ENCODE measurements around the gene LARGE1.

LARGE1 gene

DNA sequence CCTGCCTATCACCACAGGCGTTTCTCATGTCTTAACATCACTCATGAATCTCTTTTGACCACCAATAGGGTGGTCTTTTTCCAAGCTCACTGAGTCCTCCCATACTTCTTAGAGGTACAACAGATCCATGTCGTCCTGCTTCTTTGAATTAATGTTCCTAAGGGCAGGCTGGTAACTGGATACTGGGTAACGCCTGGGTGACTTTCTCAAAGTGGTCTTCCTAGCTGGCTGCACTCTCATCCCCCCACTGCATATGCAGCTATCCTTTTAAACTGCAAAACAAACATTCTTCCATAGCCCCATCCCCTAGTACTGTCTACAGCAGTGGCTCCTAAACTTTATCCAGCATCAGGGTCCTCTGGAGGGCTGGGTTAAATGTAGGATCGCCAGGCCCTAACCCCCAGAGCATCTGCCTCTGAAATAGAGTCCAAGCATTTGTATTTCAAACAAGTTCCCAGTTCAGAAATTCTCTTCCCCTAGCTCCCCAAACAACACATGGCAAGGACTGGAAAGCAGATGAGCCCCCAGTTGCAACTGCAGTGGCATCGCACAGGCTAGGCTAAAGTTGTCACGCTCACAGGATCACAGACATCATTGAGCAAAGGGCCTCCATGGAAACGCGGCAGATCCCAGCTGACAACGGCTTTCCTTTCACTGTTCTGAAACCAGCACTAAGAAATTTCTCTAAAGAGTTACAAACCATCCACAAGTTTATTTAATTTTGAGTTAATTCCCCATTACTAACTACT is 204.9 kb downstream of the LARGE1 start:
- no peak for DNase-seq (ENCODE audit: low read depth)
- no peak overlapping the region for H3K4me3 ChIP-seq (ENCODE audit: low read depth, low read length)
- no peak for TF ChIP-seq MYC (IDR thresholded peaks at IDR 0.05; ENCODE audit: low read depth, low read length)
- TF ChIP-seq POLR2A (IDR thresholded peaks at IDR 0.05; ENCODE audit: extremely low read depth, insufficient read length): no peak
- TF ChIP-seq, protein P1, sequence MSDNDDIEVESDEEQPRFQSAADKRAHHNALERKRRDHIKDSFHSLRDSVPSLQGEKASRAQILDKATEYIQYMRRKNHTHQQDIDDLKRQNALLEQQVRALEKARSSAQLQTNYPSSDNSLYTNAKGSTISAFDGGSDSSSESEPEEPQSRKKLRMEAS (IDR thresholded peaks at IDR 0.05; ENCODE audit: low read depth, low read length): no peak
- TF ChIP-seq, protein P2, sequence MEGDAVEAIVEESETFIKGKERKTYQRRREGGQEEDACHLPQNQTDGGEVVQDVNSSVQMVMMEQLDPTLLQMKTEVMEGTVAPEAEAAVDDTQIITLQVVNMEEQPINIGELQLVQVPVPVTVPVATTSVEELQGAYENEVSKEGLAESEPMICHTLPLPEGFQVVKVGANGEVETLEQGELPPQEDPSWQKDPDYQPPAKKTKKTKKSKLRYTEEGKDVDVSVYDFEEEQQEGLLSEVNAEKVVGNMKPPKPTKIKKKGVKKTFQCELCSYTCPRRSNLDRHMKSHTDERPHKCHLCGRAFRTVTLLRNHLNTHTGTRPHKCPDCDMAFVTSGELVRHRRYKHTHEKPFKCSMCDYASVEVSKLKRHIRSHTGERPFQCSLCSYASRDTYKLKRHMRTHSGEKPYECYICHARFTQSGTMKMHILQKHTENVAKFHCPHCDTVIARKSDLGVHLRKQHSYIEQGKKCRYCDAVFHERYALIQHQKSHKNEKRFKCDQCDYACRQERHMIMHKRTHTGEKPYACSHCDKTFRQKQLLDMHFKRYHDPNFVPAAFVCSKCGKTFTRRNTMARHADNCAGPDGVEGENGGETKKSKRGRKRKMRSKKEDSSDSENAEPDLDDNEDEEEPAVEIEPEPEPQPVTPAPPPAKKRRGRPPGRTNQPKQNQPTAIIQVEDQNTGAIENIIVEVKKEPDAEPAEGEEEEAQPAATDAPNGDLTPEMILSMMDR (IDR thresholded peaks at IDR 0.05; ENCODE audit: low read depth, low read length): no peak

GRCh38 chr22:33710326-33710725 is 209.9 kb downstream of the LARGE1 start:
- DNase-seq (ENCODE audit: low read depth): no peak
- TF ChIP-seq, protein P2 (IDR thresholded peaks at IDR 0.05; ENCODE audit: low read depth, low read length): no peak
- TF ChIP-seq POLR2A (IDR thresholded peaks at IDR 0.05; ENCODE audit: extremely low read depth, insufficient read length): no peak
- TF ChIP-seq, protein P1 (IDR thresholded peaks at IDR 0.05; ENCODE audit: low read depth, low read length): no peak
- no peak for TF ChIP-seq MYC (IDR thresholded peaks at IDR 0.05; ENCODE audit: low read depth, low read length)
- H3K4me3 ChIP-seq (ENCODE audit: low read depth, low read length): no peak overlapping the region

GRCh38 chr22:33707581-33707980 is 212.7 kb downstream of the LARGE1 start:
- no peak for TF ChIP-seq POLR2A (IDR thresholded peaks at IDR 0.05; ENCODE audit: extremely low read depth, insufficient read length)
- no peak for TF ChIP-seq MYC (IDR thresholded peaks at IDR 0.05; ENCODE audit: low read depth, low read length)
- TF ChIP-seq, protein P2 (IDR thresholded peaks at IDR 0.05; ENCODE audit: low read depth, low read length): no peak
- TF ChIP-seq, protein P1 (IDR thresholded peaks at IDR 0.05; ENCODE audit: low read depth, low read length): no peak

GRCh38 chr22:33706100-33706499 is 214.2 kb downstream of the LARGE1 start:
- TF ChIP-seq, protein P1 (IDR thresholded peaks at IDR 0.05; ENCODE audit: low read depth, low read length): no peak
- no peak for DNase-seq (ENCODE audit: low read depth)
- no peak overlapping the region for H3K4me3 ChIP-seq (ENCODE audit: low read depth, low read length)

More at GRCh38 chr22:33707581-33707980, 212.7 kb downstream of the LARGE1 start:
- no peak overlapping the region for H3K4me3 ChIP-seq (ENCODE audit: low read depth, low read length)
- no peak for DNase-seq (ENCODE audit: low read depth)

DNA sequence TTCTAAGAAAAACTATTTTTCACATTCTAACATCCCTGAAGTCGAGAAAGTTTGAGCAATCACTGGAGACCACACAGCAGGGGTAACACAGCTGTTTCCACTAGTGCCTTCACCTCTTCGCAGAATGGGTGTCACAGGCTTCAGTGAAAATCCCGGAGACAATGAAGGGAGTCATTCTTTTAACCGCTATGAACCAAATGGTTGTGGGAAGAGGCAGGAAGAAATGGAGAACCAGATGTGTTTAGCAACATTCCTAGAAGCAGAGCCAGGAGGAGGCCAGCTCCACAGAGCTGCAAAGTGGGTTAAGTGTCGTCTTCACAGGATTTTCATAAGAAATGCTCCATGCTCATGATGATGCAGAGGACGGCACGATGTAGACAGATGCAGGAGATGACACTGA is 221.1 kb downstream of the LARGE1 start:
- TF ChIP-seq MYC (IDR thresholded peaks at IDR 0.05; ENCODE audit: low read depth, low read length) (no peak), POLR2A (IDR thresholded peaks at IDR 0.05; ENCODE audit: extremely low read depth, insufficient read length) (no peak)
- TF ChIP-seq, protein P1 (IDR thresholded peaks at IDR 0.05; ENCODE audit: low read depth, low read length): no peak
- TF ChIP-seq, protein P2 (IDR thresholded peaks at IDR 0.05; ENCODE audit: low read depth, low read length): no peak
- no peak for DNase-seq (ENCODE audit: low read depth)
- H3K4me3 ChIP-seq (ENCODE audit: low read depth, low read length): no peak overlapping the region

DNA sequence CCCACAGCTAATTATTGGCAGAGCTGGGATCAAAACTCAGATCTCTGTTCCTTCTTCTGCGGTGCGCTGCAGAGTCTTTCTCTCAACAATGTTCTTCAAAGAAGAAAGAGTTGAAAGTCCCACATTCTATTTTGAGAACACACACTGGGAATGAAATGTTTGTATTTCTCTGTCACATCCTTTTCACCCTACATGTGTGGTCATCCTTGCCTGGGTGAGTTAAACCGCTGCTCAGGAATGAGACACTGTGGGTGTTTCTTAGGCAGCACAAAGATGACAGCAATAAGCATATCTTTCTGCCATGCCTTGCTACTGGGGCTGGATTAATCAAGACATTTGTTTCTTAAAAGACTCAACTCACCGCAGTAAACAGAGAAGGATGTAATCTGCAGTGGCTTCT is 222.6 kb downstream of the LARGE1 start:
- DNase-seq (ENCODE audit: low read depth): no peak
- H3K4me3 ChIP-seq (ENCODE audit: low read depth, low read length): no peak overlapping the region

More for the DNA sequence above, 222.6 kb downstream of the LARGE1 start:
- TF ChIP-seq POLR2A (IDR thresholded peaks at IDR 0.05; ENCODE audit: extremely low read depth, insufficient read length) (no peak), MYC (IDR thresholded peaks at IDR 0.05; ENCODE audit: low read depth, low read length) (no peak)
- TF ChIP-seq, protein P1 (IDR thresholded peaks at IDR 0.05; ENCODE audit: low read depth, low read length): no peak
- TF ChIP-seq, protein P2 (IDR thresholded peaks at IDR 0.05; ENCODE audit: low read depth, low read length): no peak

Data from NB4 (cell line).